Endothelial cell (in vitro differentiated cells): ENCODE measurements around the gene MS4A12. TPM values are rescaled to one million over a fixed set of nuclear protein-coding genes. Genes with fewer than 3 reads are reported as not detected.
"Not testable (repeated sequence)": the region's sequence is repeated elsewhere in the genome, so short reads cannot be mapped to it uniquely, and the experiment has no call there.

ENCODE experiments used
- DNase-seq: peaks from one replicate; pipeline ENCODE4 v3.0.0; 2021; ENCODE audit warnings: low spot score
- H3K27ac Mint-ChIP-seq: one replicate; pipeline ENCODE4 v1.8.0; 2021; ENCODE audit warnings: mixed read lengths, inconsistent platforms; ENCODE audit not compliant: unreplicated experiment
- H3K27me3 Mint-ChIP-seq: one replicate; pipeline ENCODE4 v1.8.0; 2021; ENCODE audit warnings: mild to moderate bottlenecking, moderate library complexity, mixed read lengths, inconsistent platforms; ENCODE audit not compliant: unreplicated experiment
- H3K36me3 Mint-ChIP-seq: one replicate; pipeline ENCODE4 v1.8.0; 2021; ENCODE audit warnings: mild to moderate bottlenecking, low read depth, mixed read lengths, inconsistent platforms; ENCODE audit not compliant: unreplicated experiment
- H3K4me1 Mint-ChIP-seq: one replicate; pipeline ENCODE4 v1.8.0; 2021; ENCODE audit warnings: mild to moderate bottlenecking, mixed read lengths, inconsistent platforms; ENCODE audit not compliant: unreplicated experiment
- H3K4me3 Mint-ChIP-seq: one replicate; pipeline ENCODE4 v1.8.0; 2021; ENCODE audit warnings: mild to moderate bottlenecking, mixed read lengths, inconsistent platforms; ENCODE audit not compliant: unreplicated experiment
- H3K9me3 Mint-ChIP-seq: one replicate; pipeline ENCODE4 v1.8.0; 2021; ENCODE audit warnings: mixed read lengths, inconsistent platforms; ENCODE audit not compliant: unreplicated experiment
- CTCF ChIP-seq: fragments of 200-600 bp; sonication (generic); IDR thresholded peaks from one replicate; pipeline ENCODE4 v1.5.0; 2021; ENCODE audit warnings: antibody characterized with exemption; ENCODE audit not compliant: unreplicated experiment
- total RNA-seq: library from RNA; stranded (reverse); fragmentation: NEBNext Ultra II Directional; extraction: Animal tissue kit (Norgen Biotek cat#: 25700); gene quantifications from one replicate; pipeline ENCODE4 v1.2.1, GENCODE V29; 2021; ENCODE audit not compliant: unreplicated experiment

MS4A12 gene
- total RNA-seq, 1 donor from 2014 or later: not detected

DNA sequence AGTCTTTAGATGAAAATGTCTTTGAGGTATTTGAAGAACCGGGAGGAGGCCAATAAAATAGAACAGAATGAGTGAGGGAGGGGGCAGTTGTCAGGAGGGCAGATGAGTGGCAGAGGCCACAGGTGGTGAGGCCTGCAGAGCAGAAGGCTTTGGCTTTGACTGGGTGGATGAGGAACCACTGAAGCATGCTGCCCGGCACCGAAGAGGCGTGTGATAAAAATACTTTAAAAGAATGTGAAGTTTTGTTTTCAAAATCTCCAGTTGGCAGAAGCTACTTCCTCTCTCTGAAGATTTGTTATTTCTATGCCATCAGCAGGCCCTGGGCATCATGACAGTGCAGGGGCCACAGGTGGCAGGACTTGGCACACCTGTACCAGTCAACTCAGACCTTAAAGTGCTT is 6.3 kb downstream of the MS4A12 start:
- H3K4me3 Mint-ChIP-seq: no peak overlapping the region
- no peaks in the 10 kb centered on the region for H3K36me3 Mint-ChIP-seq
- TF ChIP-seq CTCF: no peak
- H3K27ac Mint-ChIP-seq: no peak overlapping the region
- no peaks in the 10 kb centered on the region for H3K4me1 Mint-ChIP-seq
- no peaks in the 10 kb centered on the region for H3K9me3 Mint-ChIP-seq
- no peaks in the 10 kb centered on the region for H3K27me3 Mint-ChIP-seq
- DNase-seq: no peak

DNA sequence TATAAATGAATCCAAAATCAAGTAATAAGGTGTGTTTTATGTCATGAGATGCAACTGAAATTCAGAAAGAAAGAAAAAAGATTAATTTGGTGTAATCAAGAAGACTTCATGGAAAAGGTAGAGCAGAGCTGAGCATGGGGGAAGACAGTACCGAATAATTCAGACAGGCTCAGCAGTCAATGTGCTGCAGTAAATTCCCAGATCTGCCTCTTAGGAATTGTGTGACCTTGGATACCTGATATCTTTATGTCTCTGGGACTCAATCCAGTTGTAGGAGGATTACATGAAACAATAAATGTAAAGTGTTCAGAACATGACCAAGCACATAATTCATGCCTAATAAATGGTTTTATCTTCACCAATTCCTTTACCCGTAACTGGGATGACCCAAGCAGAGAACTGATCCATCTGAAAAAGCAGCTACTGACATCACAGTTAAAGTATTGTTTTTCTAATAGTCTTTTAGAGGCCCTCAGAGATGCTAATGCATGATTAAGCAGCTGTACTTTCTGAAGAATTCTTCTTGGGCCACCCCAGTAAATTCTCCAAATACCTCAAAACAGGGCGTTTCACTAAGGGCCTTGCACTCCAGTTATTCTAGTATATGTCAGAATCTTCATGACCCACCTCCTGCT is 7.8 kb downstream of the MS4A12 start:
- H3K36me3 Mint-ChIP-seq: no peaks in the 10 kb centered on the region
- H3K9me3 Mint-ChIP-seq: no peaks in the 10 kb centered on the region
- H3K4me3 Mint-ChIP-seq: no peak overlapping the region
- H3K27ac Mint-ChIP-seq: no peak overlapping the region
- peaks cover 3% of the 10 kb centered on the region for H3K27me3 Mint-ChIP-seq
- DNase-seq: no peak
- TF ChIP-seq CTCF: no peak
- no peaks in the 10 kb centered on the region for H3K4me1 Mint-ChIP-seq

- Mint-ChIP-seq H3K9me3 (no peaks in the 10 kb centered on the region), H3K4me1 (no peaks in the 10 kb centered on the region), H3K27ac (no peak overlapping the region), H3K27me3 (peaks cover 3% of the 10 kb centered on the region), H3K36me3 (no peaks in the 10 kb centered on the region), H3K4me3 (no peak overlapping the region)
- DNase-seq: no peak
- TF ChIP-seq CTCF: no peak
These were observed 9.7 kb downstream of the MS4A12 start for GRCh38 chr11:60502221-60502775.

GRCh38 chr11:60504219-60504905 is 11.8 kb downstream of the MS4A12 start:
- Mint-ChIP-seq H3K27ac (no peak overlapping the region), H3K27me3 (peaks cover 3% of the 10 kb centered on the region), H3K36me3 (no peaks in the 10 kb centered on the region), H3K9me3 (no peaks in the 10 kb centered on the region), H3K4me1 (no peaks in the 10 kb centered on the region), H3K4me3 (no peak overlapping the region)
- no peak for DNase-seq
- no peak for TF ChIP-seq CTCF

GRCh38 chr11:60509609-60510008 is 17.0 kb downstream of the MS4A12 start:
- not testable (repeated sequence) for H3K4me1 Mint-ChIP-seq, H3K4me3 Mint-ChIP-seq, H3K27ac Mint-ChIP-seq, H3K9me3 Mint-ChIP-seq, H3K27me3 Mint-ChIP-seq, DNase-seq, H3K36me3 Mint-ChIP-seq

GRCh38 chr11:60510209-60510608 is 17.6 kb downstream of the MS4A12 start:
- H3K27ac Mint-ChIP-seq, H3K36me3 Mint-ChIP-seq, H3K4me1 Mint-ChIP-seq, H3K27me3 Mint-ChIP-seq, H3K4me3 Mint-ChIP-seq, DNase-seq, H3K9me3 Mint-ChIP-seq: not testable (repeated sequence)
